ENCODE results near the gene MS4A8. TPM values are rescaled to one million over a fixed set of nuclear protein-coding genes. Genes with fewer than 3 reads are reported as not detected.
"Not testable (repeated sequence)": the region's sequence is repeated elsewhere in the genome, so short reads cannot be mapped to it uniquely, and the experiment has no call there.

MS4A8 gene
- total and polyA plus RNA-seq, 10 donors = 0.19 TPM; not detected in 9

DNA sequence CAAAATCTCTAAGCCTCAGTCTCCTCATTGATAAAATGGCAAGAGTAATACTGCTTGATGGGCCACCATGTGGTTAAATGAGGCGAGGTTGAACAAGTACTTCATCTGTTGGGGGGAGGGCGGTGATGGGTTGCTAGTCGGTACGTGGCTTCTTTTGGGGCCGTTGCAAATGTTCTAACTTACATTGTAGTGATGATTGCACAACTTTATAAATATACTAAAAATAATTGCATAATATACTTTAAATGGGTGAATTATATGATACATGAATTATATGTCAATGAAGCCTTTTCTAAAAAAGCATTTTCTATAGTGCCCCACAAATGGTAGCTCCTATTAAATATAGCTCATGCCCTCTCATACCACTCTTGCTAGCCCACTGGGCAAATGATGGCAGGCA, 6.5 kb downstream of the MS4A8 start:
- WGBS, 5 donors = 65 to 91% (median 78%) methylated on average over 5 of the region's 5 CpGs
- Histone ChIP-seq H3K4me3 (no peak overlapping the region), H3K27me3 (replicated peaks in 1 of 7) (peaks cover 0 to 2% (median 0%) of the 10 kb centered on the region in 7 donors), H3K36me3 (no peaks in the 10 kb centered on the region), H3K27ac (no peak overlapping the region), H3K4me1 (no peaks in the 10 kb centered on the region), H3K9me3 (no peaks in the 10 kb centered on the region)
- TF ChIP-seq POLR2A (IDR thresholded peaks at IDR 0.05) (no peak), POLR2AphosphoS5 (IDR thresholded peaks at IDR 0.05) (no peak)
- TF ChIP-seq, protein P1, sequence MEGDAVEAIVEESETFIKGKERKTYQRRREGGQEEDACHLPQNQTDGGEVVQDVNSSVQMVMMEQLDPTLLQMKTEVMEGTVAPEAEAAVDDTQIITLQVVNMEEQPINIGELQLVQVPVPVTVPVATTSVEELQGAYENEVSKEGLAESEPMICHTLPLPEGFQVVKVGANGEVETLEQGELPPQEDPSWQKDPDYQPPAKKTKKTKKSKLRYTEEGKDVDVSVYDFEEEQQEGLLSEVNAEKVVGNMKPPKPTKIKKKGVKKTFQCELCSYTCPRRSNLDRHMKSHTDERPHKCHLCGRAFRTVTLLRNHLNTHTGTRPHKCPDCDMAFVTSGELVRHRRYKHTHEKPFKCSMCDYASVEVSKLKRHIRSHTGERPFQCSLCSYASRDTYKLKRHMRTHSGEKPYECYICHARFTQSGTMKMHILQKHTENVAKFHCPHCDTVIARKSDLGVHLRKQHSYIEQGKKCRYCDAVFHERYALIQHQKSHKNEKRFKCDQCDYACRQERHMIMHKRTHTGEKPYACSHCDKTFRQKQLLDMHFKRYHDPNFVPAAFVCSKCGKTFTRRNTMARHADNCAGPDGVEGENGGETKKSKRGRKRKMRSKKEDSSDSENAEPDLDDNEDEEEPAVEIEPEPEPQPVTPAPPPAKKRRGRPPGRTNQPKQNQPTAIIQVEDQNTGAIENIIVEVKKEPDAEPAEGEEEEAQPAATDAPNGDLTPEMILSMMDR (IDR thresholded peaks at IDR 0.05 in 8 of 11, conservative IDR thresholded peaks at IDR 0.05 in 3 of 11) = no peak
- no peak for DNase-seq
- intact Hi-C loops (cut with DNase I; ENCODE audit: low total_unique reads) = no loop called here

DNA sequence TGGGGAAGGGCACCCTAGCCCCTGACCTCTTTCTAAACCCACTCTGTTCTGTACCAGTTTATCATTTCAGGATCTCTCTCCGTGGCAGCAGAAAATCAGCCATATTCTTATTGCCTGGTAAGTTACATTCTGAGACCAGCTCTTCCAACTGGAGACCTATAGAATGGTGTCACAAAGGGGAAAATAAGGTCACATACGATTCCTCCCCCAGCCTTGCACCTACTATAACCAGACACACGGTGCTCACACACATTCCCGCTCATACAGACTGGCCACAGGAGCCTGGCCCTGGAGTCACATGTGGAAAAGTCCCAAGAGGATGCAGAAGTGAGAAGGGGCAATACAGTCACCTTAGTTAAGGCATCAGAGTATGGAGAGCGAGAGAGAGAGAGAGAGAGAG, 7.5 kb downstream of the MS4A8 start:
- WGBS, 5 donors = 73 to 93% (median 78%) methylated on average over 5 of the region's 5 CpGs
- intact Hi-C loops (cut with DNase I; ENCODE audit: low total_unique reads) = no loop called here
- no peak for TF ChIP-seq POLR2AphosphoS5 (IDR thresholded peaks at IDR 0.05)
- no peak for TF ChIP-seq POLR2A (IDR thresholded peaks at IDR 0.05)
- TF ChIP-seq, protein P1 (IDR thresholded peaks at IDR 0.05 in 8 of 11, conservative IDR thresholded peaks at IDR 0.05 in 3 of 11) = no peak
- no peak overlapping the region for H3K4me3 ChIP-seq
- H3K4me1 ChIP-seq = no peaks in the 10 kb centered on the region
- H3K27me3 ChIP-seq (replicated peaks in 1 of 7) = peaks cover 0 to 2% (median 0%) of the 10 kb centered on the region in 7 donors
- H3K36me3 ChIP-seq = no peaks in the 10 kb centered on the region
- H3K27ac ChIP-seq = no peak overlapping the region
- no peaks in the 10 kb centered on the region for H3K9me3 ChIP-seq
- DNase-seq = no peak

DNA sequence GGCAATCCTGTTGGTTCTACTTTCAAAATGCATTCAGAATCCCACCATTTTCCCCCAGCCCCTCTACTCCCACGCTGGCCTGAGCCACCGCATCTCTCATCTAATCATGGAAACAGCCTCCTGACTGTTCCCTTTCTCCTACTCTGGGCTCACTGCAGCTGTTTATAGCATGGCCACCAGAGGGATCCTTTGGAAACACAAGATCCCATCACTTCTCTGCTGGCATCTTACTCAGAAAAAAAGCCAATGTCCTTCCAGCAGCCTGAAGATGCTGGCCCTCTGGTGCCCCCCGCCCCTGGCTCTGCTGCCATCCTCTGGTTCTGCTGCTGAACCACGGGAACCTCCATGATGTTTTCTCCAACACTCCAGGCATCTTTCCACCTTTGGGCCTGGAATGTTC, 11.1 kb downstream of the MS4A8 start:
- intact Hi-C loops (cut with DNase I; ENCODE audit: low total_unique reads) = no loop called here
- no peak for TF ChIP-seq POLR2AphosphoS5 (IDR thresholded peaks at IDR 0.05)
- TF ChIP-seq, protein P1 (IDR thresholded peaks at IDR 0.05 in 8 of 11, conservative IDR thresholded peaks at IDR 0.05 in 3 of 11) = no peak
- TF ChIP-seq POLR2A (IDR thresholded peaks at IDR 0.05) = no peak
- WGBS, 5 donors = 74 to 84% (median 80%) methylated on average over 4 of the region's 4 CpGs
- Histone ChIP-seq H3K27ac (no peak overlapping the region), H3K9me3 (no peaks in the 10 kb centered on the region), H3K4me3 (no peak overlapping the region), H3K36me3 (no peaks in the 10 kb centered on the region), H3K27me3 (replicated peaks in 1 of 7) (peaks cover 0 to 6% (median 0%) of the 10 kb centered on the region in 7 donors), H3K4me1 (no peaks in the 10 kb centered on the region)
- no peak for DNase-seq

DNA sequence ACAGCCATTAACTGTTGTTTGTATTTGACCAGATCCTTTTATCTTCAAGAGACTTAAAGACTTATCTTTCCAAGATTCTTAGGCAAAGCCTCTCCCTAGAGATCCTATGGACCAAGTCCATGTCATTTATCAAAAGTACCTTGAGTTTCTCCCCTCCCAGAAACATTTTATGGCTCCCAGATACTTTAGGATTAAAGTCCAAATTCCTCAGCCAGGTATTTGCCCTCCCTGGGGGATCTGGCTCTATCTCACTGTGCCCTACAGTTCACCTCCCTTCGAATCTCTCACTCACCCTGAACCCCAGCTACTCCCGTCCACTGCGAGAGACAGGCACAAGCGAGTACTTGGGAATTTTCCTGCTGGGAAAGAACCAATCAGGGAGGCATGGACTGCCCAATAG, 11.9 kb downstream of the MS4A8 start:
- intact Hi-C loops (cut with DNase I; ENCODE audit: low total_unique reads) = no loop called here
- TF ChIP-seq, protein P1 (IDR thresholded peaks at IDR 0.05 in 8 of 11, conservative IDR thresholded peaks at IDR 0.05 in 3 of 11) = no peak
- TF ChIP-seq POLR2A (IDR thresholded peaks at IDR 0.05) = no peak
- no peak for TF ChIP-seq POLR2AphosphoS5 (IDR thresholded peaks at IDR 0.05)
- H3K27me3 ChIP-seq (replicated peaks in 1 of 7) = peaks cover 0 to 6% (median 0%) of the 10 kb centered on the region in 7 donors
- no peak for DNase-seq
- H3K4me1 ChIP-seq = no peaks in the 10 kb centered on the region
- WGBS, 5 donors = 79 to 93% (median 88%) methylated on average over 4 of the region's 4 CpGs
- no peaks in the 10 kb centered on the region for H3K36me3 ChIP-seq
- no peak overlapping the region for H3K27ac ChIP-seq
- no peak overlapping the region for H3K4me3 ChIP-seq
- no peaks in the 10 kb centered on the region for H3K9me3 ChIP-seq

DNA sequence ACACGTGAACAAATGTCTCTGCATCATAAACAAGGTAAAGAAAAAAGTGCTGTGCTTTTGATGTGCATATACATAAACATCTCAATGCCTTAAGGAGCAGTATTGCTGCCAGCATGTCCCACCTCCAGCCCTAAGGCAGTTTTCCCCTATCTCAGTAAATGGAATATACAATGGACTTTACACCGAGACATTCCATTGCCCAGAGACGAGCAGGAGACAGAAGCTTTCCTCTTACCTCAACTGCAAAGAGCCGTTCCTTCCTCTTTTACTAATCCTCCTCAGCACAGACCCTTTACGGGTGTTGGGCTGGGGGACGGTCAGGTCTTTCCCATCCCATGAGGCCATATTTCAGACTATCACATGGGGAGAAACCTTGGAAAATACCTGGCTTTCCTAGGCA, 14.0 kb downstream of the MS4A8 start:
- WGBS, 5 donors = 65 to 73% (median 69%) methylated on average over 6 of the region's 6 CpGs
- not testable (repeated sequence) for DNase-seq; H3K27me3 ChIP-seq (replicated peaks in 1 of 7)

More for the DNA sequence above, 14.0 kb downstream of the MS4A8 start:
- H3K9me3 ChIP-seq; H3K27ac ChIP-seq; H3K4me1 ChIP-seq; intact Hi-C loops (cut with DNase I; ENCODE audit: low total_unique reads); H3K36me3 ChIP-seq; H3K4me3 ChIP-seq: not testable (repeated sequence)

All from spleen (tissue), 11 donors.